ENCODE measurements around the gene CFC1B.
"Not testable (repeated sequence)": the region's sequence is repeated elsewhere in the genome, so short reads cannot be mapped to it uniquely, and the experiment has no call there.

GRCh38 chr2:130543785-130544528, 22.9 kb downstream of the CFC1B start:
- not testable (repeated sequence) for TF ChIP-seq CTCF, POLR2AphosphoS5 (IDR thresholded peaks at IDR 0.05)
